HepG2 (cell line): ENCODE data around the gene FCGBP. TPM values are rescaled to one million over a fixed set of nuclear protein-coding genes. Genes with fewer than 3 reads are reported as not detected.
A peak's percentile ranks its signal among the peaks of the same experiment; 100 is the strongest.

Experiments used
- ARID3A ChIP-seq: IDR thresholded peaks from 2 replicates; pipeline ENCODE4 v1.6.1; 2012; ENCODE audit warnings: low read depth, low read length, improper control_type of control experiment
- KIAA2018 ChIP-seq: sonication (generic); formaldehyde crosslinking; IDR thresholded peaks from 2 replicates; pipeline ENCODE4 v1.5.0; 2020; ENCODE audit warnings: mild to moderate bottlenecking, missing genetic modification reagents, borderline replicate concordance
- LRRFIP1 ChIP-seq: sonication (generic); formaldehyde crosslinking; conservative IDR thresholded peaks from 2 replicates; pipeline ENCODE4 v1.4.0; 2020; ENCODE audit warnings: missing genetic modification reagents
- NCOA1 ChIP-seq: sonication (generic); formaldehyde crosslinking; IDR thresholded peaks from 2 replicates; pipeline ENCODE4 v1.9.0; 2021; ENCODE audit warnings: missing genetic modification reagents
- SMAD1 ChIP-seq: sonication (generic); formaldehyde crosslinking; IDR thresholded peaks from 2 replicates; pipeline ENCODE4 v1.4.0; 2020; ENCODE audit warnings: missing genetic modification reagents, low read depth, mild to moderate bottlenecking, borderline replicate concordance
- SRY ChIP-seq: sonication (generic); formaldehyde crosslinking; IDR thresholded peaks from 2 replicates; pipeline ENCODE4 v1.8.0; 2022; ENCODE audit warnings: mild to moderate bottlenecking, missing genetic modification reagents
- TARDBP ChIP-seq: sonication (generic); formaldehyde crosslinking; IDR thresholded peaks from 2 replicates; pipeline ENCODE4 v1.8.0; 2022; ENCODE audit warnings: mild to moderate bottlenecking, missing genetic modification reagents
- TRAFD1 ChIP-seq: sonication (generic); formaldehyde crosslinking; IDR thresholded peaks from 2 replicates; pipeline ENCODE4 v1.5.1; 2020; ENCODE audit warnings: missing genetic modification reagents, mild to moderate bottlenecking, borderline replicate concordance
- ZBTB33 ChIP-seq: sonication (generic); formaldehyde crosslinking; IDR thresholded peaks from 2 replicates; pipeline ENCODE4 v1.4.0; 2020; ENCODE audit warnings: missing genetic modification reagents
- ZIK1 ChIP-seq: sonication (generic); formaldehyde crosslinking; IDR thresholded peaks from 2 replicates; pipeline ENCODE4 v1.5.0; 2020; ENCODE audit warnings: mild to moderate bottlenecking, low read depth, missing genetic modification reagents, borderline replicate concordance
- polyA plus RNA-seq, 8 experiments: library from polyadenylated mRNA; depleted of rRNA in 3 of 8; stranded (reverse) in 7 of 8; unstranded in 1 of 8; fragments of >200 nt; fragmentation: Illumina TruSeq in 4 of 8; extraction: Trizol in 4 of 8; gene quantifications; 2 replicates each; pipeline versions ENCODE4 v1.2.1 to v1.2.3, GENCODE V29; 2011 to 2016; ENCODE audit warnings: low read depth in 4 of 8, missing spikeins in 1 of 8, mixed read lengths in 1 of 8; ENCODE audit not compliant: insufficient read depth in 1 of 8
- total RNA-seq, 5 experiments: library from RNA; depleted of rRNA; stranded (reverse); fragments of >200 nt; fragmentation: Illumina TruSeq; extraction: Trizol; gene quantifications; 2 replicates each; pipeline ENCODE4 v1.2.3, GENCODE V29; 2016; ENCODE audit warnings: low read depth in 1 of 5

Gene FCGBP
- total and polyA plus RNA-seq, 2 of the 13 experiments (the other 11 are each of a cell fraction or from before 2014, with no cell fraction given): 1.3 to 7.0 TPM

GRCh38 chr19:39970675-39971379 is 36.4 kb upstream of the FCGBP start, which contains the start of gene PSMC4 (continued):
- TF ChIP-seq ARID3A (no peak), LRRFIP1 (CRISPR knock-in tag) (0 out of 2 replicates have a peak, but pooled peaks have one; percentile 67), NCOA1 (CRISPR knock-in tag) (no peak), KIAA2018 (CRISPR knock-in tag) (peak; percentile 81; the same call in 1 of the 2 replicates), TARDBP (peak; percentile 77; the same call in 1 of the 2 replicates), TRAFD1 (peak; percentile 41; the same call in 1 of the 2 replicates), SMAD1 (CRISPR knock-in tag) (peak; percentile 86; the same call in 1 of the 2 replicates), ZBTB33 (peak; percentile 85), SRY (CRISPR knock-in tag) (no peak), ZIK1 (peak; percentile 61; the same call in 1 of the 2 replicates)
